Measurements from ENCODE around the gene CASS4. TPM values are rescaled to one million over a fixed set of nuclear protein-coding genes. Genes with fewer than 3 reads are reported as not detected.

The CASS4 gene
- total RNA-seq, 1 donor from 2014 or later, result 0.26 TPM

- Mint-ChIP-seq H3K4me3 (ENCODE audit: low read depth) (no peak overlapping the region), H3K36me3 (ENCODE audit: insufficient read depth) (no peaks in the 10 kb centered on the region), H3K9me3 (ENCODE audit: low read depth) (no peaks in the 10 kb centered on the region), H3K4me1 (ENCODE audit: low read depth) (no peaks in the 10 kb centered on the region), H3K27me3 (peaks cover 43% of the 10 kb centered on the region), H3K27ac (no peak overlapping the region)
- no peak for TF ChIP-seq CTCF (IDR thresholded peaks at IDR 0.05; ENCODE audit: unreplicated experiment)
- DNase-seq (ENCODE audit: low spot score, unreplicated experiment), result no peak
These were observed 49.5 kb downstream of the CASS4 start for GRCh38 chr20:56461576-56461975.

- Mint-ChIP-seq H3K27ac (no peak overlapping the region), H3K27me3 (peaks cover 37% of the 10 kb centered on the region), H3K36me3 (ENCODE audit: insufficient read depth) (no peaks in the 10 kb centered on the region), H3K4me1 (ENCODE audit: low read depth) (no peaks in the 10 kb centered on the region), H3K4me3 (ENCODE audit: low read depth) (no peak overlapping the region), H3K9me3 (ENCODE audit: low read depth) (no peaks in the 10 kb centered on the region)
- no peak for DNase-seq (ENCODE audit: low spot score, unreplicated experiment)
- TF ChIP-seq CTCF (IDR thresholded peaks at IDR 0.05; ENCODE audit: unreplicated experiment), result no peak
These were observed 51.4 kb downstream of the CASS4 start for GRCh38 chr20:56463428-56463827.

GRCh38 chr20:56465997-56466396 lies 53.9 kb downstream of the CASS4 start:
- no peak for DNase-seq (ENCODE audit: low spot score, unreplicated experiment)
- TF ChIP-seq CTCF (IDR thresholded peaks at IDR 0.05; ENCODE audit: unreplicated experiment), result no peak
- H3K27me3 Mint-ChIP-seq, result peaks cover 33% of the 10 kb centered on the region
- H3K4me3 Mint-ChIP-seq (ENCODE audit: low read depth), result no peak overlapping the region
- H3K36me3 Mint-ChIP-seq (ENCODE audit: insufficient read depth), result no peaks in the 10 kb centered on the region
- H3K27ac Mint-ChIP-seq, result no peak overlapping the region
- H3K9me3 Mint-ChIP-seq (ENCODE audit: low read depth), result no peaks in the 10 kb centered on the region
- peaks cover 10% of the 10 kb centered on the region for H3K4me1 Mint-ChIP-seq (ENCODE audit: low read depth)

- H3K27me3 Mint-ChIP-seq, result peaks cover 18% of the 10 kb centered on the region
- no peaks in the 10 kb centered on the region for H3K9me3 Mint-ChIP-seq (ENCODE audit: low read depth)
- H3K27ac Mint-ChIP-seq, result peak overlapping the region; percentile 99
- H3K36me3 Mint-ChIP-seq (ENCODE audit: insufficient read depth), result no peaks in the 10 kb centered on the region
- peak overlapping the region; percentile 100 for H3K4me3 Mint-ChIP-seq (ENCODE audit: low read depth)
- peaks cover 10% of the 10 kb centered on the region for H3K4me1 Mint-ChIP-seq (ENCODE audit: low read depth)
- DNase-seq (ENCODE audit: low spot score, unreplicated experiment), result no peak
- TF ChIP-seq CTCF (IDR thresholded peaks at IDR 0.05; ENCODE audit: unreplicated experiment), result no peak
These were observed 55.9 kb downstream of the CASS4 start for GRCh38 chr20:56467968-56468315.

GRCh38 chr20:56468316-56469076 lies 56.4 kb downstream of the CASS4 start, which contains the start of gene RTF2:
RTF2 (plus strand) TSS chr20:56468627; CDS start chr20:56468698, 71 bp downstream.
- peak within 1 kb of the TSS; percentile 99 for H3K27ac Mint-ChIP-seq
- H3K27me3 Mint-ChIP-seq, result peaks cover 16% of the 10 kb centered on the region
- DNase-seq (ENCODE audit: low spot score, unreplicated experiment), result peak; percentile 88
- TF ChIP-seq CTCF (IDR thresholded peaks at IDR 0.05; ENCODE audit: unreplicated experiment), result no peak
- H3K9me3 Mint-ChIP-seq (ENCODE audit: low read depth), result no peaks in the 10 kb centered on the region
- H3K4me1 Mint-ChIP-seq (ENCODE audit: low read depth), result peaks cover 10% of the 10 kb centered on the region
- H3K4me3 Mint-ChIP-seq (ENCODE audit: low read depth), result peak within 1 kb of the TSS; percentile 100
- H3K36me3 Mint-ChIP-seq (ENCODE audit: insufficient read depth), result no peaks in the 10 kb centered on the region

All from progenitor cell of endocrine pancreas (in vitro differentiated cells).